ENCODE measurements around the gene SUCLG2.
A peak's percentile ranks its signal among the peaks of the same experiment; 100 is the strongest.

SUCLG2 gene, protein sequence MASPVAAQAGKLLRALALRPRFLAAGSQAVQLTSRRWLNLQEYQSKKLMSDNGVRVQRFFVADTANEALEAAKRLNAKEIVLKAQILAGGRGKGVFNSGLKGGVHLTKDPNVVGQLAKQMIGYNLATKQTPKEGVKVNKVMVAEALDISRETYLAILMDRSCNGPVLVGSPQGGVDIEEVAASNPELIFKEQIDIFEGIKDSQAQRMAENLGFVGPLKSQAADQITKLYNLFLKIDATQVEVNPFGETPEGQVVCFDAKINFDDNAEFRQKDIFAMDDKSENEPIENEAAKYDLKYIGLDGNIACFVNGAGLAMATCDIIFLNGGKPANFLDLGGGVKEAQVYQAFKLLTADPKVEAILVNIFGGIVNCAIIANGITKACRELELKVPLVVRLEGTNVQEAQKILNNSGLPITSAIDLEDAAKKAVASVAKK

DNA sequence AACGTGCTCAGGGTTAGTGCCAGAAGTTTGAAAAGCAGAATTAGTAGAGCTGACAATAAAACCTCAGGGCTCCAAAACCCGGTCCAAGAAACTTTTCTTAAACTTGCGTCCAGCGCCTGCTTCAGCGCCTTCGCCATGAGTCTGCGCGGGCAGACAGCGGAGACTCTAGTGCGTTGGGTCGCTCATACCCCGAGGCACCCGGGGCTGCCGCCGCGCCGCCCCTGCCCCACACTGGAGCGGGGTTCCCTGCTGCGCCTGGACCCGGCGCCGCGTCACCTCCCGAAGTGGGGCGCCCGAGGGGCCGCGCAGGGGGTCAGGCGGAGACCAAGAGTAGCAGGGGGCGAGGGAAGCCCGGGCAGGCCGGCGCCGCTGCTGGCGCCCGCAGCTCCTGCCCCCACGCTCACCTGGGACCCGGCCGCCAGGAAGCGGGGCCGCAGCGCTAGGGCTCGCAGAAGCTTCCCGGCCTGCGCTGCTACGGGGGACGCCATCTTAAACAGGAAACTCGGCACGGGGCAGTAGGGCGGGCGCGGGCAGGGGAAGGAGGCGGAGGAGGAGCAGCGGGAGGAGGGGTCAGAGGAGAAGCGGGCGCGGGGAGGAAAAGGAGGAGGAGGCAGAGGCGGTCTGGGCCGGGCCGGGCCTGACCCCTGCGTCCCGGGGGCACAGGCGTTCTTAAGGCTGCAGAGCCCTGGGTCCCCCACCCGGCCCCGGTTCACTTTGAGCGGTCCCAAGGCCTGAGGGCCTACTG, at the start of gene SUCLG2:
TSS of gene SUCLG2 (minus strand) at position 514 of the 745 bp plus-strand sequence. CDS start at position 488, 26 bp downstream.
- H3K36me3 ChIP-seq (ENCODE audit: control insufficient read depth in 1 of 2, insufficient read depth in 2 of 2, low read length in 2 of 2) = no peaks in the 10 kb centered on the region
- peak within 1 kb of the TSS; percentile 84 for H3K27ac ChIP-seq (ENCODE audit: low read length)
- no peaks in the 10 kb centered on the region for H3K9me3 ChIP-seq (ENCODE audit: control insufficient read depth in 1 of 2, low read length in 2 of 2)
- no peaks in the 10 kb centered on the region for H3K27me3 ChIP-seq (ENCODE audit: low read depth, low read length)
- peak within 1 kb of the TSS; percentile 86 to 88 for H3K4me3 ChIP-seq (ENCODE audit: low read depth in 1 of 2, low read length in 2 of 2)
- peaks cover 11 to 17% of the 10 kb centered on the region in 2 donors for H3K4me1 ChIP-seq (ENCODE audit: control insufficient read depth in 1 of 2, insufficient read depth in 2 of 2, low read length in 2 of 2)

DNA sequence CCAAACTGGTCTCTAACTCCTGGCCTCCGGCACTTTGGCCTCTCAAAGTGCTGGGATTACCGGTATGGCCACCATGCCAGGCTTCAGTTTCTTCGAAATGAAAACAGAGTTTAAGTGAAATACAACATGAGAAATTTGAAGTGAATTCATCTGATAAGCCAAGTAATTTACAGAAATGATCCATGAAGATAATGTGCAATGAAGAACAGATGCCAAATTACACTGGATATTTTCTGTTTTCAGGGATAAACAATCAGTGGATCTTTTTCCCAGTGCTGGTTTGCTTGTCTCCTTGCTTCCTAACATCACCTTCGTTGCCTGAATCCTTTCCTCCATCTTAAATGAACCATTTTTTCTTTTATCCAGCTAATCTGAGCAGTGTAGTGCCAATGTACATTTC, 46.2 kb upstream of the SUCLG2 start:
- H3K27me3 ChIP-seq (ENCODE audit: low read depth, low read length) = no peaks in the 10 kb centered on the region
- no peak overlapping the region for H3K27ac ChIP-seq (ENCODE audit: low read length)
- no peaks in the 10 kb centered on the region for H3K36me3 ChIP-seq (ENCODE audit: control insufficient read depth in 1 of 2, insufficient read depth in 2 of 2, low read length in 2 of 2)

DNA sequence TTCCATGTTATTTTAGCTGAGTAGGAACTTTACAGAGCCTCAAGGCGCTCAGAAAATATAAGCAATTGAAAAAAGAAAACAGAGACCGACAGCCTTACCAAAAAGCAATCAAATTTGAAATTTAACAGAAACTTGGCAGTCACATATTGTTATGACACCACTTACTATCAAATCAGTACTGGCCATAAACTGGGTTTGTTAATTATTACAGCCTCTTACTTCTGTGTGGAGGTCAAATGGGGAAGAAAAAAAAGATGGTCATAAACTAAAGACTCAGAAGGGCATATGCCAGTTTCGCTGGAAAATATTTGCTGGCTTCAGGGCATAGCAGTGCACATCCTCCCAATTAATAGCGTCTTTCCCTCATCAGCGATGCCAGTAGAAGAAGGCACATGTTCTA, 45.5 kb upstream of the SUCLG2 start:
- Histone ChIP-seq H3K4me3 (ENCODE audit: low read depth in 1 of 2, low read length in 2 of 2) (no peak overlapping the region), H3K9me3 (ENCODE audit: control insufficient read depth in 1 of 2, low read length in 2 of 2) (no peaks in the 10 kb centered on the region), H3K4me1 (ENCODE audit: control insufficient read depth in 1 of 2, insufficient read depth in 2 of 2, low read length in 2 of 2) (no peaks in the 10 kb centered on the region), H3K36me3 (ENCODE audit: control insufficient read depth in 1 of 2, insufficient read depth in 2 of 2, low read length in 2 of 2) (no peaks in the 10 kb centered on the region), H3K27ac (ENCODE audit: low read length) (no peak overlapping the region), H3K27me3 (ENCODE audit: low read depth, low read length) (no peaks in the 10 kb centered on the region)

More for the DNA sequence above, 46.2 kb upstream of the SUCLG2 start:
- no peaks in the 10 kb centered on the region for H3K9me3 ChIP-seq (ENCODE audit: control insufficient read depth in 1 of 2, low read length in 2 of 2)
- no peaks in the 10 kb centered on the region for H3K4me1 ChIP-seq (ENCODE audit: control insufficient read depth in 1 of 2, insufficient read depth in 2 of 2, low read length in 2 of 2)
- no peak overlapping the region for H3K4me3 ChIP-seq (ENCODE audit: low read depth in 1 of 2, low read length in 2 of 2)

DNA sequence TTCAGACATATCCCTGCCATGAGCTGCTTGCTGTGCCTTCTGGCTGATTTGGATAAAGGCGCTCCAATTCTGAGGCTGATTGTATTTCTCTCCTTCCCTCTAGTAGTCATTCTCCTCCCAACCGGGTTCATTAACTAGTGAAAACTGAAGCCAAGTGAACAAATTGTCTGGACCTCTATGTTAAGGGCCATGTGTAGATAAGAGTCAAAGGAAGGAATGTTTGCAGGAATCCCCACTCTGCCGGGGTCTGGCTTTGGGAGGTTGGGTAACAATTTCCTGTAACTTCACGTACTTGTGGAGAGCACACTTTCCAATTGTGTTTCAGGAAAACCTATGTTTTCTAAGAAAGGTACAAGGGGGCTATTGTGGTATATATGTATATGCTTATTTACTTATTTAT, 38.2 kb upstream of the SUCLG2 start:
- H3K36me3 ChIP-seq (ENCODE audit: control insufficient read depth in 1 of 2, insufficient read depth in 2 of 2, low read length in 2 of 2) = no peaks in the 10 kb centered on the region
- H3K27me3 ChIP-seq (ENCODE audit: low read depth, low read length) = no peaks in the 10 kb centered on the region
- no peak overlapping the region for H3K4me3 ChIP-seq (ENCODE audit: low read depth in 1 of 2, low read length in 2 of 2)
- H3K9me3 ChIP-seq (ENCODE audit: control insufficient read depth in 1 of 2, low read length in 2 of 2) = no peaks in the 10 kb centered on the region
- no peak overlapping the region for H3K27ac ChIP-seq (ENCODE audit: low read length)
- no peaks in the 10 kb centered on the region for H3K4me1 ChIP-seq (ENCODE audit: control insufficient read depth in 1 of 2, insufficient read depth in 2 of 2, low read length in 2 of 2)

DNA sequence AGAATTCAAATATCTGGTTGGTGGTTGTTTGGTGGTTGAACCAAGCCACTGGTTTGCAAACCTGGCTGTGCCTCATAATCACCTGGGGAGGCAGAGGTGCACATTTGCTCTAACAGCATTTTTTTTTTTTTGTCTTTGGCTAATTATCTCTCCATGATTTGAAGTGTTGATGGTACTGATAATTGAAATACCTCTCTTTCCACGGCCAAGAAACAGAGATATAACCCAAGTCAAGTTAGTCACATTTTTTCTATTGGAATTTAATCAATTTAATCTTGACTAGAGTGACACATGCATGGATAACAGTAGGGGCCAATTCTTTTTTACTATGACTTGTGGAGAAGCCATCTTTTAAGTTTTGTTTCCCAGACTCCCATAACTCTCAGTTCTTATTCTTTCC, 37.5 kb upstream of the SUCLG2 start:
- no peaks in the 10 kb centered on the region for H3K36me3 ChIP-seq (ENCODE audit: control insufficient read depth in 1 of 2, insufficient read depth in 2 of 2, low read length in 2 of 2)
- H3K9me3 ChIP-seq (ENCODE audit: control insufficient read depth in 1 of 2, low read length in 2 of 2) = no peaks in the 10 kb centered on the region
- no peaks in the 10 kb centered on the region for H3K27me3 ChIP-seq (ENCODE audit: low read depth, low read length)
- no peak overlapping the region for H3K27ac ChIP-seq (ENCODE audit: low read length)
- no peak overlapping the region for H3K4me3 ChIP-seq (ENCODE audit: low read depth in 1 of 2, low read length in 2 of 2)
- no peaks in the 10 kb centered on the region for H3K4me1 ChIP-seq (ENCODE audit: control insufficient read depth in 1 of 2, insufficient read depth in 2 of 2, low read length in 2 of 2)

DNA sequence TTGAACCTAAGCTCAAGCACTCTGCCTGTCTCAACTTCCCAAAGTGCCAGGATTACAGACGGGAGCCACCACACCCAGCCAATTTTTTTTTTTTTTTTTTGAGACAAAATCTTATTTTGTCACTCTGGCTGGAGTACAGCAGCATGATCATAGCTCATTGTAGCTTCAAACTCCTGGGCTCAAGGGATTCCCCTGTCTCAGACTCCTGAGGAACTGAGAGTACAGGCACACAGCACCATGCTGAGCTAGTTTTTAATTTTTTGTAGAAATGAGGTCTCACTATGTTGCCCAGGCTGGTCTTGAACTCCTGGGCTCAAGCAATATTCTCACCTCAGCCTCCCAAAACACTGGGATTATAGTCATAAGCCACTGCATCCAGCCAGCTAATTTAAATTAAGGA, 36.8 kb upstream of the SUCLG2 start:
- H3K36me3 ChIP-seq (ENCODE audit: control insufficient read depth in 1 of 2, insufficient read depth in 2 of 2, low read length in 2 of 2) = no peaks in the 10 kb centered on the region
- H3K9me3 ChIP-seq (ENCODE audit: control insufficient read depth in 1 of 2, low read length in 2 of 2) = no peaks in the 10 kb centered on the region
- H3K27ac ChIP-seq (ENCODE audit: low read length) = no peak overlapping the region
- H3K4me3 ChIP-seq (ENCODE audit: low read depth in 1 of 2, low read length in 2 of 2) = no peak overlapping the region
- H3K4me1 ChIP-seq (ENCODE audit: control insufficient read depth in 1 of 2, insufficient read depth in 2 of 2, low read length in 2 of 2) = no peaks in the 10 kb centered on the region
- H3K27me3 ChIP-seq (ENCODE audit: low read depth, low read length) = no peaks in the 10 kb centered on the region

DNA sequence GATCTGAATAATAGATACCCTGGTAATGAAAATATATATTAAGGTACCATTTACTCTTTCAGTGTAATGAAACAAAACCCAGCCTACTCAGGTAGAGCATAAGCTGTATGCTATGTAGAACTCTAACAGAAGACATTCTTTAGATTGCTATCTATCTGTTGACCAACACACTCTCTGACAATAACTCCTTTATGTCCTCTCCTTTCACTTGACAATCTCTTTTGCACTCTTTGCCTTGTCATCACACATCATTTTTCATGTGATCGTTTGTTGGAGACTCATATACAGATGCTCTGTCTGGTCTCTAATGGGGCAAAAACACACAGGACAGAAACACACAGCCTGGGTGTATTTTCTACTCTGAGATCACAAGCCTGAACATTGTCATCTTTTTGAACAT, 35.4 kb upstream of the SUCLG2 start:
- no peaks in the 10 kb centered on the region for H3K36me3 ChIP-seq (ENCODE audit: control insufficient read depth in 1 of 2, insufficient read depth in 2 of 2, low read length in 2 of 2)
- no peaks in the 10 kb centered on the region for H3K4me1 ChIP-seq (ENCODE audit: control insufficient read depth in 1 of 2, insufficient read depth in 2 of 2, low read length in 2 of 2)
- H3K9me3 ChIP-seq (ENCODE audit: control insufficient read depth in 1 of 2, low read length in 2 of 2) = no peaks in the 10 kb centered on the region
- H3K27ac ChIP-seq (ENCODE audit: low read length) = no peak overlapping the region
- H3K4me3 ChIP-seq (ENCODE audit: low read depth in 1 of 2, low read length in 2 of 2) = no peak overlapping the region
- no peaks in the 10 kb centered on the region for H3K27me3 ChIP-seq (ENCODE audit: low read depth, low read length)

DNA sequence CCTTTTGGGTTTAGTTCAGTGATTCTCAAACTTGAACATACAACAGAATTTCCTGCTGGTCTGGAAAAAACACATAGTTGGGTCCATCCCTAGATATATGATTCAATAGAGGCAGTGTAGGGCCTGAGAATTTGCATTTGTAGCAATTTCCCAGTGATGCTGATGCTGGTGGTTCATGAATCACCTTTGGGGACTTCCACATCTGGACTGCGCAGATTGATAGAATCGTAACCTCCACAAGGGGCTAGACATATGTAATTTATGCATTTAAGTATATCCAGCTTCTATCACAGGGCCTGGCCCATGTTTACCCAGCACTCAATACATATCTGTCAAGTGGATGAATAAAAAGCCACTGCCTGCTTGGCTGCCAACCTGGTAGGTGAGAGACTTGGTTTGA, 33.8 kb upstream of the SUCLG2 start:
- H3K27me3 ChIP-seq (ENCODE audit: low read depth, low read length) = no peaks in the 10 kb centered on the region
- H3K27ac ChIP-seq (ENCODE audit: low read length) = no peak overlapping the region
- H3K36me3 ChIP-seq (ENCODE audit: control insufficient read depth in 1 of 2, insufficient read depth in 2 of 2, low read length in 2 of 2) = no peaks in the 10 kb centered on the region
- no peak overlapping the region for H3K4me3 ChIP-seq (ENCODE audit: low read depth in 1 of 2, low read length in 2 of 2)
- H3K9me3 ChIP-seq (ENCODE audit: control insufficient read depth in 1 of 2, low read length in 2 of 2) = no peaks in the 10 kb centered on the region
- H3K4me1 ChIP-seq (ENCODE audit: control insufficient read depth in 1 of 2, insufficient read depth in 2 of 2, low read length in 2 of 2) = no peaks in the 10 kb centered on the region

DNA sequence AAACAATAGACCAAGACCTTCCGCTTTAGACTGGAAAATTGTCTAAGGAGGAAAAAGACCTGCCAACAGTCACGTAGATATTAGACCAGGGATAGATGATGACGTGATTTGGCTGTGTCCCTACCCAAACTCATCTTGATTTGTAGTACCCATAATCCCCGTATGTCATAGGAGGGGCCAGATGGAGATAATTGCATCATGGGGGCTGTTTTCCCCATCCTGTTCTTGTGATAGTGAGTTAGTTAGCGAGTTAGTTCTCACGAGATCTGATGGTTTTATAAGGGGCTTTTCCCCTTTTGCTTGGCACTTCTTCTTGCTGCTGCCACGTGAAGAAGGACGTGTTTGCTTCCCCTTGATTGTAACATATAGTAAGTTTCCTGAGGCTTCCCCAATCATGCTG, 31.7 kb upstream of the SUCLG2 start:
- no peaks in the 10 kb centered on the region for H3K27me3 ChIP-seq (ENCODE audit: low read depth, low read length)
- H3K9me3 ChIP-seq (ENCODE audit: control insufficient read depth in 1 of 2, low read length in 2 of 2) = no peaks in the 10 kb centered on the region
- no peaks in the 10 kb centered on the region for H3K36me3 ChIP-seq (ENCODE audit: control insufficient read depth in 1 of 2, insufficient read depth in 2 of 2, low read length in 2 of 2)
- H3K27ac ChIP-seq (ENCODE audit: low read length) = no peak overlapping the region
- no peak overlapping the region for H3K4me3 ChIP-seq (ENCODE audit: low read depth in 1 of 2, low read length in 2 of 2)
- H3K4me1 ChIP-seq (ENCODE audit: control insufficient read depth in 1 of 2, insufficient read depth in 2 of 2, low read length in 2 of 2) = no peaks in the 10 kb centered on the region

DNA sequence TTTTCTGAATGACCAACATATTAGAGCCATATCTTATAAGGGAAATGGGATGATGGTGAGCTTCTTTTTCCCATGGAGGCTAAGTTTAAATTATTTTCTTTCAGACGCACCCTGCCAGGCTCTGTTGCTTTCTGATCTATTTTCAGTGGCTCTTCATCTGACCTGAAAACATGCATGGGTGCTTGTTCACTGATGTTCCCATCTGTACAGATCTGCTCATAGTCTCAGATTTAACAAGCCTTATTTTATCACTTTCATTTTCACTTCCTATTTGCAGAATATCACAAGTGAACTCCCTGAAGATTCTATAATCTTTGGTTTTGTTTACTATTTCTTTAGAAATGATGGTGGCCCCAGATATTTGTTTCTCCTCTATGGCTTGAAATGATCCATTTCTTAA, 31.1 kb upstream of the SUCLG2 start:
- H3K4me1 ChIP-seq (ENCODE audit: control insufficient read depth in 1 of 2, insufficient read depth in 2 of 2, low read length in 2 of 2) = no peaks in the 10 kb centered on the region
- no peaks in the 10 kb centered on the region for H3K9me3 ChIP-seq (ENCODE audit: control insufficient read depth in 1 of 2, low read length in 2 of 2)
- no peak overlapping the region for H3K4me3 ChIP-seq (ENCODE audit: low read depth in 1 of 2, low read length in 2 of 2)
- no peaks in the 10 kb centered on the region for H3K36me3 ChIP-seq (ENCODE audit: control insufficient read depth in 1 of 2, insufficient read depth in 2 of 2, low read length in 2 of 2)
- H3K27me3 ChIP-seq (ENCODE audit: low read depth, low read length) = no peaks in the 10 kb centered on the region
- H3K27ac ChIP-seq (ENCODE audit: low read length) = no peak overlapping the region

DNA sequence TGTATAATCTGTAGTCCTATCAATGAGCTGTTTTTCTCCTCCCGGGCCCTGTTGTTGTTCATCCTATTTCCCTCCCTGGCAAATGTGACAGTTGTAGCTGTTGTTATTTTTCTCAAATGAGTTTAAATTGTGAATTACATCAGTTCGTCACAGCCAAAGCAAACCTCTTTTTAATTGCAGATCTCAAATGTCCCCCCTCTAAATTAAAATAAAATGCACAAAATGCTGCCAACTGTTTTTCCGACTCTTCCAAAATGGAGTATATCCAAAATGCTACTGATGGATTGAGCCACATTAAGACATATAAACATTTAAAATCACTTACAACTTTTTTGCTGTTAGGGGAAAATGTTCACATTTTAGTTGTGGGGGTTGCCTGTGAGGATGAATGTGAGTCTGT, 29.8 kb upstream of the SUCLG2 start:
- Histone ChIP-seq H3K4me3 (ENCODE audit: low read depth in 1 of 2, low read length in 2 of 2) (no peak overlapping the region), H3K9me3 (ENCODE audit: control insufficient read depth in 1 of 2, low read length in 2 of 2) (no peaks in the 10 kb centered on the region), H3K27me3 (ENCODE audit: low read depth, low read length) (no peaks in the 10 kb centered on the region), H3K4me1 (ENCODE audit: control insufficient read depth in 1 of 2, insufficient read depth in 2 of 2, low read length in 2 of 2) (no peaks in the 10 kb centered on the region), H3K27ac (ENCODE audit: low read length) (no peak overlapping the region), H3K36me3 (ENCODE audit: control insufficient read depth in 1 of 2, insufficient read depth in 2 of 2, low read length in 2 of 2) (no peaks in the 10 kb centered on the region)
